Esophagus squamous epithelium (tissue), 4 donors: ENCODE results near the gene CDK8.

Experiments
- POLR2A ChIP-seq, 4 donors: fragments of 450-650 bp; IDR thresholded peaks; one replicate each; pipeline ENCODE4 v1.6.1; 2017; ENCODE audit warnings: antibody characterized with exemption in 4 of 4, mild to moderate bottlenecking in 4 of 4, moderate library complexity in 3 of 4
- TF ChIP-seq, protein P1 (sequence below), 6 experiments: fragments of 450-650 bp in 4 of 6; fragments of 200-600 bp in 2 of 6; sonication (generic) in 2 of 6; IDR thresholded peaks; one replicate each; pipeline ENCODE4 v1.5.1; 2016 to 2019; ENCODE audit warnings: antibody characterized with exemption in 6 of 6, mild to moderate bottlenecking in 4 of 6, moderate library complexity in 4 of 6

DNA sequence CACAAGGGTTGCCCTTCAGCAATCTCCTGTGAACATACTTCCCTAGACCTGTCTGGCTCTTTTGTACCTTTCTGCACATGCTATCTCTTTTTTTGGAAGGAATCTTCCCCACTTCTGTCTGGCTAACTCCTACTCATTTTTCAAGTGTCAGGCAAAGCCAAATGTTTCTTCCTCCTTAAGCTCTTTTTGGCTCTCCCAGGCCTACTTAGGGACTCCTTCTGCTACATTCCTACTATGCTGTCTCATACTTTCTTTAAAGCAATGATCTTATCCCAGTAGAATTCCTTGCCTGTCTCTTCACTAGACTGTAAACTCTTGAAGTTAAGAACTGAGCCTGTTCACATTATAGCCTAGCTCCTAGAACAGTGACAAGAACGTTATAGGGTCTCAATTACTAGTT, 188.6 kb downstream of the CDK8 start:
- TF ChIP-seq POLR2A (IDR thresholded peaks at IDR 0.05) = no peak
- TF ChIP-seq, protein P1, sequence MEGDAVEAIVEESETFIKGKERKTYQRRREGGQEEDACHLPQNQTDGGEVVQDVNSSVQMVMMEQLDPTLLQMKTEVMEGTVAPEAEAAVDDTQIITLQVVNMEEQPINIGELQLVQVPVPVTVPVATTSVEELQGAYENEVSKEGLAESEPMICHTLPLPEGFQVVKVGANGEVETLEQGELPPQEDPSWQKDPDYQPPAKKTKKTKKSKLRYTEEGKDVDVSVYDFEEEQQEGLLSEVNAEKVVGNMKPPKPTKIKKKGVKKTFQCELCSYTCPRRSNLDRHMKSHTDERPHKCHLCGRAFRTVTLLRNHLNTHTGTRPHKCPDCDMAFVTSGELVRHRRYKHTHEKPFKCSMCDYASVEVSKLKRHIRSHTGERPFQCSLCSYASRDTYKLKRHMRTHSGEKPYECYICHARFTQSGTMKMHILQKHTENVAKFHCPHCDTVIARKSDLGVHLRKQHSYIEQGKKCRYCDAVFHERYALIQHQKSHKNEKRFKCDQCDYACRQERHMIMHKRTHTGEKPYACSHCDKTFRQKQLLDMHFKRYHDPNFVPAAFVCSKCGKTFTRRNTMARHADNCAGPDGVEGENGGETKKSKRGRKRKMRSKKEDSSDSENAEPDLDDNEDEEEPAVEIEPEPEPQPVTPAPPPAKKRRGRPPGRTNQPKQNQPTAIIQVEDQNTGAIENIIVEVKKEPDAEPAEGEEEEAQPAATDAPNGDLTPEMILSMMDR (IDR thresholded peaks at IDR 0.05) = no peak
